Peyer's patch (tissue), 4 donors: ENCODE measurements around the gene ZNF142. TPM values are rescaled to one million over a fixed set of nuclear protein-coding genes. Genes with fewer than 3 reads are reported as not detected.

ENCODE experiments used
- DNase-seq, 3 donors: peaks; one replicate each; pipeline ENCODE4 v3.0.0-alpha.2; 2017 to 2019
- H3K27ac ChIP-seq, 4 donors: fragments of 200-600 bp; sonication (generic); one replicate each; pipeline ENCODE4 v1.5.1; 2016 to 2019
- H3K27me3 ChIP-seq, 2 donors: fragments of 200-600 bp; sonication (generic); one replicate each; pipeline ENCODE4 v1.5.1; 2019
- H3K36me3 ChIP-seq, 3 donors: fragments of 200-600 bp; sonication (generic); one replicate each; pipeline ENCODE4 v1.5.1; 2016 to 2019
- H3K4me1 ChIP-seq, 4 donors: fragments of 200-600 bp; sonication (generic); one replicate each; pipeline ENCODE4 v1.5.1; 2016 to 2019
- H3K4me3 ChIP-seq, 4 donors: fragments of 200-600 bp; sonication (generic); 1 replicate in 3 of 4; 2 replicates in 1 of 4; pipeline ENCODE4 v1.5.1; 2016 to 2019; ENCODE audit warnings: mild to moderate bottlenecking in 1 of 4
- H3K9me3 ChIP-seq, 4 donors: fragments of 200-600 bp; sonication (generic); one replicate each; pipeline ENCODE4 v1.5.1; 2016 to 2019; ENCODE audit warnings: mild to moderate bottlenecking in 1 of 4
- POLR2A ChIP-seq, 2 donors: fragments of 450-650 bp; IDR thresholded peaks; one replicate each; pipeline ENCODE4 v1.5.1; 2017; ENCODE audit warnings: antibody characterized with exemption in 2 of 2, mild to moderate bottlenecking in 2 of 2, moderate library complexity in 2 of 2
- total RNA-seq, 4 donors: library from RNA; depleted of rRNA; stranded (reverse); fragments of >200 nt; gene quantifications; one replicate each; pipeline ENCODE4 v1.1.0, GENCODE V29; 2016
- TF ChIP-seq, protein P1 (sequence below), 6 experiments: fragments of 450-650 bp in 4 of 6; fragments of 200-600 bp in 2 of 6; sonication (generic) in 1 of 6; IDR thresholded peaks; one replicate each; pipeline ENCODE4 v1.5.1; 2017 to 2019; ENCODE audit warnings: antibody characterized with exemption in 6 of 6, mild to moderate bottlenecking in 3 of 6, moderate library complexity in 1 of 6

ZNF142 gene
- total RNA-seq, 4 donors from 2014 or later = 18.2 to 42.7 (median 26.6) TPM

DNA sequence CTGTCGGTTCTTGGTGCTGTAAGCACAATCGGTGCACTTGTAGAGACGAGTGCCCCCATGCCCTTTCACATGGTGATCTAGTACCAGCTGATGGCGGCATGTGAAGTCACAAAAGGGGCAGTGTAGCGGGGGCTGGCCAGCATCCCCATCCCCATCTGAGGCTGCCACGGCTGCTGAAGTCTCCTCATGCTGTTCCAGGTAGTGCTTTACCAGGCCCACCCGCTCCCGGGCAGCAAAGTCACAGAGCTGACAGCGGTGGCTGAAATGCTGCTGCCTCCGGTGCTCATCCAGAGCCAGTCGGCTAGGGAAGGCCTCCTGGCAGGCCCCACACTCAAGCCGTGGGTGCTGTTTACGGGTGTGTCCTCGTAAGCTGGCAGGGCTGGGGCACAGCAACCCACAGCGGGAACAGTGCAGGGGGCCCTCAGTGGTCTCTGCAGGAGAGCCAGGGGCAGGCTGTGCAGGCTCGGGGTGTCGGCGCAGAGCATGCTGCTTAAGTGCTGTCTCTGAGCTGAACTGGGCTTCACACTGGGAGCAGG lies 17.2 kb downstream of the ZNF142 start:
- TF ChIP-seq, protein P1, sequence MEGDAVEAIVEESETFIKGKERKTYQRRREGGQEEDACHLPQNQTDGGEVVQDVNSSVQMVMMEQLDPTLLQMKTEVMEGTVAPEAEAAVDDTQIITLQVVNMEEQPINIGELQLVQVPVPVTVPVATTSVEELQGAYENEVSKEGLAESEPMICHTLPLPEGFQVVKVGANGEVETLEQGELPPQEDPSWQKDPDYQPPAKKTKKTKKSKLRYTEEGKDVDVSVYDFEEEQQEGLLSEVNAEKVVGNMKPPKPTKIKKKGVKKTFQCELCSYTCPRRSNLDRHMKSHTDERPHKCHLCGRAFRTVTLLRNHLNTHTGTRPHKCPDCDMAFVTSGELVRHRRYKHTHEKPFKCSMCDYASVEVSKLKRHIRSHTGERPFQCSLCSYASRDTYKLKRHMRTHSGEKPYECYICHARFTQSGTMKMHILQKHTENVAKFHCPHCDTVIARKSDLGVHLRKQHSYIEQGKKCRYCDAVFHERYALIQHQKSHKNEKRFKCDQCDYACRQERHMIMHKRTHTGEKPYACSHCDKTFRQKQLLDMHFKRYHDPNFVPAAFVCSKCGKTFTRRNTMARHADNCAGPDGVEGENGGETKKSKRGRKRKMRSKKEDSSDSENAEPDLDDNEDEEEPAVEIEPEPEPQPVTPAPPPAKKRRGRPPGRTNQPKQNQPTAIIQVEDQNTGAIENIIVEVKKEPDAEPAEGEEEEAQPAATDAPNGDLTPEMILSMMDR (IDR thresholded peaks at IDR 0.05) = no peak
- TF ChIP-seq POLR2A (IDR thresholded peaks at IDR 0.05) = no peak
- no peak for DNase-seq
- Histone ChIP-seq H3K9me3 (no peaks in the 10 kb centered on the region), H3K4me1 (no peaks in the 10 kb centered on the region), H3K27ac (no peak overlapping the region), H3K4me3 (no peak overlapping the region), H3K27me3 (no peaks in the 10 kb centered on the region), H3K36me3 (peaks cover 0 to 89% (median 0%) of the 10 kb centered on the region in 3 donors)

DNA sequence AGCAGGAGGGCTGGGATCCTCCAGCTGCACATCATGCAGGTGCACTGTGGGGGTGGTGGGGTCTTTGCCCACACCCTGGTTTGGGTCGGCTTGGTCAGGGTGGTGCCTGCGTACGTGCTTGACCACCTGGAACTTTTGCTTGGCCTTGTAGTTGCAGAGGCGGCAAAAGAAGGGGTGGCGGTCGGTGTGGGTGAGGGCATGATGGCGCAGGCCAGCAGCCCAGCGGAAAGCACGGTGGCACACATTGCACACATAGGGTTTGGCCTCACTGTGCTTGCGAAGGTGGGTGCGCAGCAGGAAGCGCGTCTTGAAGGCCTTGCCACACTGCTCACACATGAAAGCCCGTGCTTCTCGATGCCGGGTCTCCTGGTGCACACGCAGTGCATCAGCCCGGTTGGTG lies 21.1 kb downstream of the ZNF142 start:
- Histone ChIP-seq H3K27me3 (no peaks in the 10 kb centered on the region), H3K4me3 (no peak overlapping the region), H3K9me3 (no peaks in the 10 kb centered on the region), H3K4me1 (no peaks in the 10 kb centered on the region), H3K36me3 (peaks cover 0 to 89% (median 0%) of the 10 kb centered on the region in 3 donors), H3K27ac (no peak overlapping the region)
- TF ChIP-seq, protein P1 (IDR thresholded peaks at IDR 0.05) = no peak
- no peak for TF ChIP-seq POLR2A (IDR thresholded peaks at IDR 0.05)
- DNase-seq = no peak

DNA sequence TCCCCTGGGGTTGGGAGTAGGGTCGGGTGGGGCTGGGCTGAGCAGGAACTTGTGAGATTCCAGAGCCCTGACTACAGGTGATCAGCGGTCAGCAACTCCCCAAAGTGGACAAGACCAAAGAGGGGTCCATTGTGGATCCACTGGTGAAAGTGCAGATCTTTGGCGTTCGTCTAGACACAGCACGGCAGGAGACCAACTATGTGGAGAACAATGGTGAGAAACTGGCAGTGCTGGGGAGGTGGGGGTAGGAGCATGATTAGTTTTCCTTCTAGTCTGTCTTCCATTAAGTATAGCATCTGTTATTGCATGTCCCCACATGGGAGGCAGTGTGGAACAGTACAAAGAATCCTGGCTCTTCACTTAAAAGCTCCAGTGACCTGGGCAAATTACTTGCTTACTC lies 23.7 kb downstream of the ZNF142 start:
- no peak overlapping the region for H3K27ac ChIP-seq
- DNase-seq = no peak
- TF ChIP-seq, protein P1 (IDR thresholded peaks at IDR 0.05) = no peak
- TF ChIP-seq POLR2A (IDR thresholded peaks at IDR 0.05) = no peak
- no peaks in the 10 kb centered on the region for H3K9me3 ChIP-seq
- H3K4me3 ChIP-seq = no peak overlapping the region
- H3K36me3 ChIP-seq = peaks cover 0 to 63% (median 0%) of the 10 kb centered on the region in 3 donors
- H3K4me1 ChIP-seq = no peaks in the 10 kb centered on the region
- no peaks in the 10 kb centered on the region for H3K27me3 ChIP-seq

DNA sequence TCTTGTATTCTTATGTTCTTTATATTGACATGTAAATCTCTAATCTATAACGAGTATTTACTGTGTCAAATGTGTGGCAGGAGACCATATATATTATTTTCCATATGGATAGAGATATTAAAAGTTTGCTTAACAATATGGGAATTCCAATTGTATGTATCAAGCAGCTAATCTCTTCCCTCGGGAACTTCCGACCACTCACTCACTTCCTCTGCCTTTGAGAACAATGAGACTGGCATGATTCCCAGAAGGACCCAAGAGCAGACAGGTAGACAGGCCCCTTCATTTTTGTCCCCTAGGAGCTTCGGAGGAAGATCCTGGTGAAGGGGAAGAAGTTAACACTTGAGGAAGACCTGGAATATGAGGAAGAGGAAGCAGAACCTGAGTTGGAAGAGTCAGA lies 27.6 kb downstream of the ZNF142 start:
- H3K27me3 ChIP-seq = no peaks in the 10 kb centered on the region
- no peaks in the 10 kb centered on the region for H3K9me3 ChIP-seq
- H3K36me3 ChIP-seq = peaks cover 0 to 29% (median 0%) of the 10 kb centered on the region in 3 donors
- no peak overlapping the region for H3K27ac ChIP-seq
- TF ChIP-seq, protein P1 (IDR thresholded peaks at IDR 0.05) = no peak
- TF ChIP-seq POLR2A (IDR thresholded peaks at IDR 0.05) = no peak
- H3K4me3 ChIP-seq = no peak overlapping the region
- no peak for DNase-seq
- no peaks in the 10 kb centered on the region for H3K4me1 ChIP-seq

DNA sequence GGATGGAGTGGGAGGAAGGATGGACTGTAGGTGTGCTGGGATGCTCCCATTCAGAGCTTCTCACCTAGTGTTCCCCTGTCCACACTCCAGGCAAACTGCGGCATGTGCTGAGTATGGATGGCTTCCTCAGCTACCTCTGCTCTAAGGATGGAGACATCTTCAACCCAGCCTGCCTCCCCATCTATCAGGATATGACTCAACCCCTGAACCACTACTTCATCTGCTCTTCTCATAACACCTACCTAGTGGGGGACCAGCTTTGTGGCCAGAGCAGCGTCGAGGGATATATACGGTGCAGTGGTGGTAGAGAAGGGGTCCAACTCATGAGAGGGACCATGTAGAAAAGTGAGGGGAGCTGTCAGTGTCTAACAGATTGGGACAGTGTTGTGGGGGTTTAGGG lies 31.5 kb downstream of the ZNF142 start:
- Histone ChIP-seq H3K36me3 (no peaks in the 10 kb centered on the region), H3K27ac (no peak overlapping the region), H3K4me1 (no peaks in the 10 kb centered on the region), H3K9me3 (no peaks in the 10 kb centered on the region), H3K4me3 (no peak overlapping the region), H3K27me3 (no peaks in the 10 kb centered on the region)
- TF ChIP-seq POLR2A (IDR thresholded peaks at IDR 0.05) = no peak
- TF ChIP-seq, protein P1 (IDR thresholded peaks at IDR 0.05) = no peak
- no peak for DNase-seq

DNA sequence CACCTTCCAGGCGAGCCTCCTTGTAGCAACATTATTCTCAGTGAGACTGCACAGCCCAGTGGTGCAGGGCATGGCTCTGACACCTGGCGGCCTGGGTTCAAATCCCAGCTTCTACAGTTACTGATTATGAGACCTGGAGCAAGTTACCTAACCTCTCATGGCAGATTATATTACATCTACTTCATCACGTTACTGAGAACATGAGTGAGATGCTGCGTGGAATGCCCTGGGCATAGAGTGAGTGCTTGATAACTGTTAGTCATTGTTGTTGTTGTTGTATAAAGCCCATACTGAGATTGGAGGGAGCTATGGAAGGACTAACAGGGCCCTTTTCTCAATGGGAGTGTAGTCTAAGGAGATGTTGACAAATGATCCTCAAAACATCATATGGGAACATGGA lies 33.1 kb downstream of the ZNF142 start:
- Histone ChIP-seq H3K4me1 (no peaks in the 10 kb centered on the region), H3K36me3 (no peaks in the 10 kb centered on the region), H3K9me3 (no peaks in the 10 kb centered on the region), H3K4me3 (no peak overlapping the region), H3K27ac (no peak overlapping the region), H3K27me3 (no peaks in the 10 kb centered on the region)
- no peak for TF ChIP-seq POLR2A (IDR thresholded peaks at IDR 0.05)
- no peak for DNase-seq
